Smooth muscle cell (in vitro differentiated cells): Measurements from ENCODE around the gene SLC35G3. TPM values are rescaled to one million over a fixed set of nuclear protein-coding genes. Genes with fewer than 3 reads are reported as not detected.

Source experiments
- polyA plus RNA-seq: library from polyadenylated mRNA; unstranded; fragments of >200 nt; fragmentation: Nextera tagmentation; extraction: Ambion mirVana; gene quantifications from 2 replicates; pipeline ENCODE4 v1.2.1, GENCODE V29; 2016
- total RNA-seq: library from RNA; depleted of rRNA; stranded (reverse); fragments of >200 nt; gene quantifications from 2 replicates; pipeline ENCODE4 v1.2.3, GENCODE V29; 2014

The SLC35G3 gene
- total and polyA plus RNA-seq, 2 experiments from 2014 or later = not detected

Other genes starting within 250 kb of the SLC35G3 start
- gene CCT6B, start 232.9 kb downstream of the SLC35G3 start, total RNA-seq = 1.5 and 1.9 TPM in 2 replicates
- gene CCT6B, start 232.9 kb downstream of the SLC35G3 start, polyA plus RNA-seq = 1.6 and 1.8 TPM in 2 replicates
- gene ZNF830, start 232.9 kb downstream of the SLC35G3 start, total RNA-seq = 10.2 and 12.1 TPM in 2 replicates
- 8.9 and 10.4 TPM in 2 replicates for gene ZNF830, start 232.9 kb downstream of the SLC35G3 start, polyA plus RNA-seq
- 31.2 and 34.6 TPM in 2 replicates for gene LIG3, start 213.9 kb downstream of the SLC35G3 start, total RNA-seq
- 18.1 and 19.4 TPM in 2 replicates for gene LIG3, start 213.9 kb downstream of the SLC35G3 start, polyA plus RNA-seq
- 7.1 and 20.0 TPM in 2 replicates for gene RFFL, start 130.7 kb downstream of the SLC35G3 start, total RNA-seq
- gene RFFL, start 130.7 kb downstream of the SLC35G3 start, polyA plus RNA-seq = 5.3 and 7.0 TPM in 2 replicates
- 1.4 and 1.7 TPM in 2 replicates for gene RAD51D, start 74.5 kb downstream of the SLC35G3 start, total RNA-seq
- gene RAD51D, start 74.5 kb downstream of the SLC35G3 start, polyA plus RNA-seq = 2.0 and 5.5 TPM in 2 replicates
- gene FNDC8, start 72.8 kb downstream of the SLC35G3 start, total RNA-seq = not detected in 2 replicates
- gene FNDC8, start 72.8 kb downstream of the SLC35G3 start, polyA plus RNA-seq = not detected in 2 replicates
- gene NLE1, start 52.1 kb downstream of the SLC35G3 start, total RNA-seq = 4.6 and 10.3 TPM in 2 replicates
- gene NLE1, start 52.1 kb downstream of the SLC35G3 start, polyA plus RNA-seq = 4.9 and 5.6 TPM in 2 replicates
- not detected in 2 replicates for gene UNC45B, start 46.6 kb downstream of the SLC35G3 start, total RNA-seq
- gene UNC45B, start 46.6 kb downstream of the SLC35G3 start, polyA plus RNA-seq = 0.02 TPM in 1 of 2 replicates, not detected in the other
- 16.0 and 26.8 TPM in 2 replicates for gene SLFN5, start 48.7 kb upstream of the SLC35G3 start, total RNA-seq
- gene SLFN5, start 48.7 kb upstream of the SLC35G3 start, polyA plus RNA-seq = 8.8 and 9.1 TPM in 2 replicates
- gene SLFN11, start 179.2 kb upstream of the SLC35G3 start, total RNA-seq = 4.3 and 4.4 TPM in 2 replicates
- gene SLFN11, start 179.2 kb upstream of the SLC35G3 start, polyA plus RNA-seq = 1.4 and 1.8 TPM in 2 replicates
- gene SLFN12, start 238.1 kb upstream of the SLC35G3 start, total RNA-seq = 14.3 and 17.7 TPM in 2 replicates
- gene SLFN12, start 238.1 kb upstream of the SLC35G3 start, polyA plus RNA-seq = 2.8 and 4.4 TPM in 2 replicates